GM18861 (cell line): ENCODE data around the gene SCN2B.

Source experiments
- ATAC-seq: cut with Tn5 transposase; IDR thresholded peaks from one replicate; pipeline ENCODE4 v1.9.1; 2021; ENCODE audit not compliant: unreplicated experiment

Gene SCN2B

GRCh38 chr11:118175993-118176777, at the start of gene SCN2B:
TSS of gene SCN2B (minus strand) at chr11:118176639. CDS start at chr11:118176431, 208 bp downstream.
- no peak for ATAC-seq

GRCh38 chr11:118224511-118225188, 48.2 kb upstream of the SCN2B start, which contains the start of gene JAML:
TSS of gene JAML (minus strand) at chr11:118225011. CDS start at chr11:118214866, 10,145 bp downstream.
- peak; percentile 34 for ATAC-seq

- ATAC-seq = no peak
These were observed 47.6 kb upstream of the SCN2B start for GRCh38 chr11:118223992-118224391.

GRCh38 chr11:118223570-118223969, 47.1 kb upstream of the SCN2B start:
- no peak for ATAC-seq

GRCh38 chr11:118222437-118222836, 46.0 kb upstream of the SCN2B start:
- ATAC-seq = no peak

- no peak for ATAC-seq
These were observed 45.0 kb upstream of the SCN2B start for GRCh38 chr11:118221419-118221818.

DNA sequence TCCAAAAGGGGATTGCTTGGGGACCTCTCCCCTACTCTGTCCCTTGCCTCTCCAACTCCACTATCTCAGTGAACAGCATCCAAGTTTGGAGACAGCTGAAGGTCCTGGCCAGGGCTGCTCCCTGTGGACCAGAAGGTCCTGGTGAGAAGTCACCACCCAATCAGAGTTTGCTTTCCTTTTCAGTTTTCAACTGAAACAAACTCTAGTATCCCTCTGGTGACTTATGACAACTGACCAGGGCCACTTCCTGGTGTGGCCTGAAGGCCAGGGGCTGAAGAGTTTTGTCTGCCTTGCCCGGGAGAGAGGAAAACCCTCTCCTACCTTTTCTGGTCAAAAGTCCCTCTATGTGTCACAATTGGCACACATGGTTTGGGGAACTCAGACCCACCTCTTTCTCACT, 43.3 kb upstream of the SCN2B start:
- ATAC-seq = no peak

DNA sequence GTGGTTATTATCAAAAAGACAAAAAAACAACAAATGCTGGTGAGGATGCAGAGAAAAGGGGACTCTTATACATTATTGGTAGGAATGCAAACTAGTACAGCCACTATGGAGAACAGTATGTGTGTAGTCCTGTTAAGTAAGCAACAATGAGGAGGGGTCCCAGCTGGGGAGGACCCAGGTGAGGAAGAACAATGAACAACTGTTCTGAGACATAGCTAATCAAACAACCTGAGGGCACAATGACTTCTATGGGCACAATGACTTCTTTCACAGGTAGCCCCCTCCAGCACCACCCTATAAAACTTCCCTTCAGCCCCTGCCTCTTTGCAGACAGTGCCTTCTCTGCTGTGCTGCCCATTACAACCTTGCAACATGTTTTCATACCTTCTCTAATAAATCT, 42.8 kb upstream of the SCN2B start:
- no peak for ATAC-seq

DNA sequence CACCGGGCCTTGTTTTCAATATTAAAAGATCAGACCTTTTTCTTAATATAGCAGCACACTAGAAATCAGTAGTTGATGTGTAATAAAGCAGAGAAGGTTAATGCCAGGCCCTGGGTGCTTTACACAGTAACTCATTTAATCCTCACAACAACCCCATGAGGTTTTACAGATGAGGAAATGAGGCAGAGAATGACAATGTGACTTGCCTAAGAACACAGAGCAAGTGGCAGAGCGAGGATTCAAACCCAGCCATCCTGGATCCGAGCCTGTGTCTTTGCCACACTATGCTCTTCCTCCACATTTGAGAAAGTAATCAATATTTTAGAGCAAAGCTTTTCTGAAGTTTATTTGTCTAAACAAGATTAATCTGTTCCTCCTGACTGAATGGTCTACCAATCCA, 41.1 kb upstream of the SCN2B start:
- peak; percentile 26 for ATAC-seq

DNA sequence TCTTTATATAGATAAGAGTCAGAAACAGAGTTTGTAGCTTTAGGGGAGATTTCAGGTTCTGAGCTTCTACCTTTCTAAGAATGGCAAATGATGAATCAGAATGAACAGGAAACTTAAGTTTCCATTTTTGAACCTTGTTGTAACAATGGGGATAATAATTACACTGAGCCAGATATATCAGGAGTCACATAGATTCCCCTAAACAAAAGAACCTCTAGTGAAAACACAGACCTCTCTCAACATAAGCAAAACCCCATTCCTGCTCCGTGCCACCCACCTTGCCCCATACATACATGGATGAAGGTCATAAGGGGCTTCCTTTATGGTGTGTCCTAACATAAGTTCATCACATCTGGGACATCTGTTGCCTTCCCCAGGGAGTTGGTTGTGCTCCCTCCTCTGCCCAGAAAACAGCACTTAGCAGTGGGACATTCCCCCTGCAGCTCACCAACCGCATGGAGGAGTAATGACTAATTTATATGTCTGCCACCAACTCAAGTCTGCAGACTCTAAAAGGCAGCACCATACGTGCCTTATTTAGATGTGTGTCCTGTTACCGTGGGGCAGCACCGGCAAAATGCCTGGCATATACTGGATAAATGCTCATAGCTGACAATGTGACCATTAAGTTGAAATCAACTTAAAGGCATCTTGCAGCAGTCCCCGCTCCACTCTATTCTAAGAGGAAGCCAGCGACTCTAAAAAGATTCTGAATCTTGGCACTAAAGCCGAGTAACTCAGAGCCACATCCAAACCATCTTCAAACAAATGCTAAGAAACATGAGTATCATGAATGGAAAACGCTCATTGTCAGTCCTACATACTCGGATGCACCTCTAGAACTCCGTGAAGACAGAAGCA, 40.4 kb upstream of the SCN2B start:
- ATAC-seq = peak; percentile 40

DNA sequence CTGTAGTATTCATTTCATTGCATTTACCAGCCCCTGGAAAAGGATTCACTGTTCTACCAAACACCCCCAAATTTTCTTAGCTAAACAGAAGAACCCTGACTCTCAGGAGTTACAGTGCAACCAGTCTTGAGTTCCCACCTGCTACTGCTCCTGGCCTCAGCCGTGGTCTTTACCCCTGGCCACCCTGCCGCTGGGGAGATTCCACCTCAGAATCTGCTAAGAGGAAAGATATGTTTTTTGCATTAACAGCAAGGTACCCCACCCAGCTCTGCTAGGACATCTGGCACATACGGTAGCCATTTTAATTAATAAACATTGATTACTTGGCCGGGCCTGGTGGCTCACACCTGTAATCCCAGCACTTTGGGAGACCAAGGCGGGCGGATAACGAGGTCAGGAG, 39.3 kb upstream of the SCN2B start:
- ATAC-seq = no peak

DNA sequence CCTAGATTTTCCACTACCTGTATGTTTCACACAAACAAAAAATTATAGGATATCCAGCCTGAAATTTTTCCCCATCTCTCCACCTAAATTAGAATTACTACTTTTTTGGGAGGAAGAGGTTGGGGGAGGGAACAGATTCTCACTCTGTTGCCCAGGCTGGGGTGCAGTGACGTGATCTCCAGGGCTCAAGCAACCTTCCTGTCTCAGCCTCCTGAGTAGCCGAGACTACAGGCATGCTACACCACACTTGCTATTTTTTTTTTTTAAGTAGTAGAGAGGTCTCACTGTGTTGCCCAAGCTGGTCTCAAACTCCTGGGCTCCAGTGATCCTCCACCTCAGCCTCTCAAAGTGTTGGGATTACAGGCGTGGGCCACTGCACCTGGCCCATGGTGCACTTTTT, 38.8 kb upstream of the SCN2B start:
- no peak for ATAC-seq

DNA sequence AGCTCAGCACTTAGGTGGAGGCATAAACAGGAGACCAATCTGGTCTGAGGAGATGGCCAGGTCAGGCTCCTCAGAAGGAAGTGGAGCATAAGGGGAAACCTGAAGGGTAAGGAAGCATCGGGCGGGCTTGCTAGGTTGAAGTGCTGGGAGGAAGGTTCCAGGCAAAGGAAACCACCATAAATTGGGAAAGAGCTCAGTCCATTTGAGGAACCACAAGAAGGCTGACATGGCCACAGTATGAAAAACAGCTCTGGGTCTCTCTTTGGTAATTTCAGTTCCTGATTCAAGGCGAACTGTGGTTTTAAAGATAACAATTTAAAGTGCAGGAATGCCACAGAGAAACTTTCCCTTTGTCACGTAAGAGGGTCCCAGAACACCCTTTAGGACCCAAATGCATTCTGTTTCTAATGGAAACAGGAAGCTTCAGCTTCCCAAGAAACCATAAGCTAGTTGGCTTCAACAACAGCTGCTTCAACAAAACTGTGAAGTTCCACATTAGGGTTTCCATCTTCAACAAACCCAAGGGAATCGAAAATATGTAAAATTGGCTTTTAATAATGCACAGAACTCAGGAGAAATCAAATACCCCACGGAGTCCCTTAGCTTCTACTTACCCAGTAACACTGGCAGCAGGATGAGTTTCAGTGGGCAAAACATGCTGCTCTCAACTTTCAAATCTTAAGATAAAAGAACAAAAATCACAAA, 37.9 kb upstream of the SCN2B start:
- no peak for ATAC-seq

GRCh38 chr11:118213781-118214180, 37.3 kb upstream of the SCN2B start:
- ATAC-seq = no peak

- ATAC-seq = no peak
These were observed 36.8 kb upstream of the SCN2B start for GRCh38 chr11:118213201-118213600.

GRCh38 chr11:118212781-118213191, 36.3 kb upstream of the SCN2B start:
- no peak for ATAC-seq

GRCh38 chr11:118212131-118212725, 35.8 kb upstream of the SCN2B start:
- no peak for ATAC-seq

DNA sequence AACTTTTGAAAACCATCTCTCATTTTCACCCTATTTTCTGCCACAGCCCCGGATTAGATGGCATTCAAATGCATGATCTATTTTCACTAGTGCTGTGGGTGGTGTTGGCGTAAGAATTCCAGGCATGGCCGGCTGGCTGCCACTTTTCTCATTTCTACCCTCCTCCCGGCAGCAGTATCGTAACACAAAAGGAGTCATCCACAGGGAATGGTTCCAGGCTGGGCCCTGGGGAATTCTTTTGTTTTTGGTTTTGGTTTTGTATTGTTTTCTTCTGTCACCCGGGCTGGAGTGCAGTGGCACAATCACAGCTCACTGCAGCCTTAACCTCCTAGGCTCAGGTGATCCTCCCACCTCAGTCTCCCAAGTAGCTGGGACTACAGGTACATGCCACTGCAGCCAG, 34.6 kb upstream of the SCN2B start:
- ATAC-seq = no peak

- no peak for ATAC-seq
These were observed 33.9 kb upstream of the SCN2B start for GRCh38 chr11:118210323-118210722.

- ATAC-seq = no peak
These were observed 32.6 kb upstream of the SCN2B start for GRCh38 chr11:118209033-118209432.
